HepG2 (cell line): Measurements from ENCODE around the gene MMP17. TPM values are rescaled to one million over a fixed set of nuclear protein-coding genes. Genes with fewer than 3 reads are reported as not detected.

Experiments used
- ATAC-seq: fragments of 200-7000 bp; cut with Tn5 transposase; 3 replicates; pipeline ENCODE4 v1.9.1; 2020; ENCODE audit warnings: mild to moderate bottlenecking, moderate library complexity
- BruUV-seq: library from RNA; stranded (reverse); fragments of 400-500 nt; replicated peaks from 2 replicates; lab custom pipeline; 2021; lab: Mats Ljungman, UMichigan
- CTCF ChIA-PET: fragments of 300-600 bp; formaldehyde crosslinking; extraction: SDS; loops from one replicate; lab custom pipeline; 2021; ENCODE audit warnings: low total read pairs, inconsistent platforms, low intra/inter-chr PET ratio; lab: Yijun Ruan, JAX
- POLR2A ChIA-PET: fragments of 350-600 bp; sonication (Branson Sonifier 250); formaldehyde crosslinking; loops from one replicate; lab custom pipeline; 2020; ENCODE audit warnings: antibody characterized with exemption, inconsistent platforms; lab: Yijun Ruan, JAX
- DNase-seq: peaks from one replicate; pipeline ENCODE4 v3.0.0-alpha.2; 2015; ENCODE audit warnings: low spot score
- FAIRE-seq: peaks from 3 replicates; lab custom pipeline; 2011; peaks lifted over from hg19 to GRCh38; lab: Jason Lieb, UNC
- H2AFZ ChIP-seq: one replicate; pipeline ENCODE4 v1.6.1; 2011; ENCODE audit warnings: low read length, inconsistent platforms
- H3K27ac ChIP-seq: fragments of 300-600 bp; 3 replicates; pipeline ENCODE4 v1.8.0; 2011; ENCODE audit warnings: mixed run types, mild to moderate bottlenecking, mixed read lengths, low read length, inconsistent platforms; ENCODE audit not compliant: insufficient read depth; ENCODE audit errors: extremely low read length
- H3K27me3 ChIP-seq, 2 experiments: fragments of 200-600 bp in 1 of 2; 2 replicates in 1 of 2; 3 replicates in 1 of 2; pipeline versions ENCODE4 v1.6.0 to v1.8.0; 2011; ENCODE audit warnings: low read length in 2 of 2, mild to moderate bottlenecking in 2 of 2, moderate library complexity in 2 of 2, inconsistent platforms in 1 of 2; ENCODE audit not compliant: insufficient read depth in 2 of 2, control insufficient read depth in 1 of 2
- H3K36me3 ChIP-seq, 2 experiments: fragments of 200-600 bp in 1 of 2; replicated peaks in 1 of 2; 2 replicates in 1 of 2; 3 replicates in 1 of 2; pipeline versions ENCODE4 v1.5.1 to v1.8.0; 2011; ENCODE audit warnings: low read length in 2 of 2, inconsistent platforms in 1 of 2; ENCODE audit not compliant: insufficient read depth in 2 of 2, control insufficient read depth in 1 of 2
- H3K4me1 ChIP-seq: 2 replicates; pipeline ENCODE4 v1.5.1; 2012; ENCODE audit warnings: low read length, inconsistent platforms; ENCODE audit not compliant: insufficient read depth
- H3K4me2 ChIP-seq: 2 replicates; pipeline ENCODE4 v1.6.0; 2011; ENCODE audit warnings: low read depth, low read length, inconsistent platforms
- H3K4me3 ChIP-seq, 3 experiments: fragments of 200-600 bp in 1 of 3; sonication (generic), shearing (Covaris generic) in 1 of 3; replicated peaks in 1 of 3; 2 replicates each; pipeline ENCODE4 v1.5.1; 2011 to 2016; ENCODE audit warnings: low read length in 3 of 3, inconsistent platforms in 2 of 3, low read depth in 2 of 3, mild to moderate bottlenecking in 2 of 3, control low read depth in 1 of 3, mixed read lengths in 1 of 3; ENCODE audit not compliant: insufficient read depth in 1 of 3
- H3K79me2 ChIP-seq: one replicate; pipeline ENCODE4 v1.6.1; 2011; ENCODE audit warnings: low read length, inconsistent platforms; ENCODE audit not compliant: insufficient read depth
- H3K9ac ChIP-seq: 2 replicates; pipeline ENCODE4 v1.6.0; 2011; ENCODE audit warnings: mild to moderate bottlenecking, low read depth, low read length, inconsistent platforms; ENCODE audit not compliant: insufficient read depth
- H3K9me3 ChIP-seq: 2 replicates; pipeline ENCODE4 v1.5.1; 2012; ENCODE audit warnings: mild to moderate bottlenecking, low read length
- H4K20me1 ChIP-seq: 2 replicates; pipeline ENCODE4 v1.6.0; 2011; ENCODE audit warnings: inconsistent platforms, mild to moderate bottlenecking, low read length, moderate library complexity; ENCODE audit not compliant: insufficient read depth
- GABPB1 ChIP-seq: IDR thresholded peaks from 2 replicates; pipeline ENCODE4 v1.6.1; 2016; ENCODE audit warnings: mild to moderate bottlenecking, missing genetic modification reagents, moderate library complexity, missing compliant biosample characterization
- HNRNPL ChIP-seq: fragments of 200-400 bp; formaldehyde crosslinking; IDR thresholded peaks from 2 replicates; pipeline ENCODE4 v1.6.1; 2017; ENCODE audit warnings: mild to moderate bottlenecking, low read depth, low read length
- HNRNPLL ChIP-seq: fragments of 200-400 bp; formaldehyde crosslinking; IDR thresholded peaks from 2 replicates; pipeline ENCODE4 v1.6.1; 2017; ENCODE audit warnings: mild to moderate bottlenecking, low read depth, low read length; ENCODE audit not compliant: poor library complexity, severe bottlenecking
- MTF2 ChIP-seq: sonication (generic); formaldehyde crosslinking; IDR thresholded peaks from 2 replicates; pipeline ENCODE4 v1.5.0; 2020; ENCODE audit warnings: missing genetic modification reagents, borderline replicate concordance
- PRMT3 ChIP-seq: sonication (generic); formaldehyde crosslinking; IDR thresholded peaks from 2 replicates; pipeline ENCODE4 v1.8.1; 2022; ENCODE audit warnings: low read depth, mild to moderate bottlenecking, moderate library complexity, missing genetic modification reagents, borderline replicate concordance
- ZC3H4 ChIP-seq: sonication (generic); formaldehyde crosslinking; IDR thresholded peaks from 2 replicates; pipeline ENCODE4 v1.4.0; 2020; ENCODE audit warnings: missing genetic modification reagents, borderline replicate concordance
- ZNF567 ChIP-seq: sonication (generic); formaldehyde crosslinking; IDR thresholded peaks from 2 replicates; pipeline ENCODE4 v1.8.1; 2023; ENCODE audit warnings: mild to moderate bottlenecking, missing genetic modification reagents, borderline replicate concordance
- ZNF777 ChIP-seq: sonication (generic); formaldehyde crosslinking; IDR thresholded peaks from 2 replicates; pipeline ENCODE4 v1.4.0; 2020; ENCODE audit warnings: missing genetic modification reagents
- WGBS: methylation state at CpG from one replicate; pipeline ENCODE4 v1.1.6; 2017; ENCODE audit warnings: low lambda C conversion rate; 5-methylcytosine and 5-hydroxymethylcytosine counted together
- in situ Hi-C: cut with HindIII; loops from 2 replicates; pipeline ENCODE4 v1.10.0; 2017; ENCODE audit warnings: low pct_unique_long_range_greater_than_20kb; ENCODE audit not compliant: extremely low pct_ligation_motif_present
- intact Hi-C: fragments of 100-400 bp; cut with micrococcal nuclease; formaldehyde crosslinking; loops from one replicate; pipeline ENCODE4 v1.10.0; 2022; ENCODE audit not compliant: unreplicated experiment
- polyA plus RNA-seq, 8 experiments: library from polyadenylated mRNA; depleted of rRNA in 3 of 8; stranded (reverse) in 7 of 8; unstranded in 1 of 8; fragments of >200 nt; fragmentation: Illumina TruSeq in 4 of 8; extraction: Trizol in 4 of 8; gene quantifications; 2 replicates each; pipeline versions ENCODE4 v1.2.1 to v1.2.3, GENCODE V29; 2011 to 2016; ENCODE audit warnings: low read depth in 4 of 8, missing spikeins in 1 of 8, mixed read lengths in 1 of 8; ENCODE audit not compliant: insufficient read depth in 1 of 8
- total RNA-seq, 5 experiments: library from RNA; depleted of rRNA; stranded (reverse); fragments of >200 nt; fragmentation: Illumina TruSeq; extraction: Trizol; gene quantifications; 2 replicates each; pipeline ENCODE4 v1.2.3, GENCODE V29; 2016; ENCODE audit warnings: low read depth in 1 of 5
- TF ChIP-seq, protein P1 (sequence below): sonication (generic); formaldehyde crosslinking; IDR thresholded peaks from 2 replicates; pipeline ENCODE4 v1.5.1; 2020; ENCODE audit warnings: mild to moderate bottlenecking, missing genetic modification reagents, moderate library complexity
- TF ChIP-seq, protein P2 (sequence below): sonication (generic); formaldehyde crosslinking; conservative IDR thresholded peaks from 2 replicates; pipeline ENCODE4 v1.4.0; 2020; ENCODE audit warnings: missing genetic modification reagents

Gene MMP17
- total and polyA plus RNA-seq, 2 of the 13 experiments (the other 11 are each of a cell fraction or from before 2014, with no cell fraction given), result 0.55 to 0.80 TPM

DNA sequence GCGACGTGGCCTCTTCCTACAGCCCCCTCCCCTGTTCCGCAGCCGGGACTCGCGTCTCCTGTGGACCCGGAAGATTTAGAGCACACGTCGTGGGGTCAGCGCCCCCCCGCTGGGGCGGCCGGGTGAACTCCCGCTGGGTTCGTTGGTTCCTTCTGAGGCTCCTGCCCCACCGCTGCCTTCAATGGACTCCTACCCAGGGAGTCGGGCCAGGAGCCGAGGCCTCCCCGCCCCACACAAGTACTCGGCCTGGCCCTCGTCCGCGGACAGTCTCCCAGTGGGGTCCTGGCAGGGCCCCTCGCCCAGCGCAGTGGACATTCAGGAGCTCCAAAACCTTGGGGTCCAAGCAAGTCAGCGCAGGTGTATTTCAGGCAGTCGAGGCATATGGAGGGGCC, 1.2 kb downstream of the MMP17 start:
- H4K20me1 ChIP-seq, result no peaks in the 10 kb centered on the region
- TF ChIP-seq HNRNPL (0 out of 2 replicates have a peak, but pooled peaks have one; percentile 3), GABPB1 (CRISPR knock-in tag) (0 out of 2 replicates have a peak, but pooled peaks have one; percentile 29), ZC3H4 (CRISPR knock-in tag) (no peak), PRMT3 (CRISPR knock-in tag) (no peak), ZNF777 (CRISPR knock-in tag) (peak; percentile 46; the same call in 1 of the 2 replicates), MTF2 (CRISPR knock-in tag) (peak; percentile 39; the same call in 1 of the 2 replicates), HNRNPLL (peak; percentile 3), ZNF567 (CRISPR knock-in tag) (no peak)
- TF ChIP-seq, protein P1, sequence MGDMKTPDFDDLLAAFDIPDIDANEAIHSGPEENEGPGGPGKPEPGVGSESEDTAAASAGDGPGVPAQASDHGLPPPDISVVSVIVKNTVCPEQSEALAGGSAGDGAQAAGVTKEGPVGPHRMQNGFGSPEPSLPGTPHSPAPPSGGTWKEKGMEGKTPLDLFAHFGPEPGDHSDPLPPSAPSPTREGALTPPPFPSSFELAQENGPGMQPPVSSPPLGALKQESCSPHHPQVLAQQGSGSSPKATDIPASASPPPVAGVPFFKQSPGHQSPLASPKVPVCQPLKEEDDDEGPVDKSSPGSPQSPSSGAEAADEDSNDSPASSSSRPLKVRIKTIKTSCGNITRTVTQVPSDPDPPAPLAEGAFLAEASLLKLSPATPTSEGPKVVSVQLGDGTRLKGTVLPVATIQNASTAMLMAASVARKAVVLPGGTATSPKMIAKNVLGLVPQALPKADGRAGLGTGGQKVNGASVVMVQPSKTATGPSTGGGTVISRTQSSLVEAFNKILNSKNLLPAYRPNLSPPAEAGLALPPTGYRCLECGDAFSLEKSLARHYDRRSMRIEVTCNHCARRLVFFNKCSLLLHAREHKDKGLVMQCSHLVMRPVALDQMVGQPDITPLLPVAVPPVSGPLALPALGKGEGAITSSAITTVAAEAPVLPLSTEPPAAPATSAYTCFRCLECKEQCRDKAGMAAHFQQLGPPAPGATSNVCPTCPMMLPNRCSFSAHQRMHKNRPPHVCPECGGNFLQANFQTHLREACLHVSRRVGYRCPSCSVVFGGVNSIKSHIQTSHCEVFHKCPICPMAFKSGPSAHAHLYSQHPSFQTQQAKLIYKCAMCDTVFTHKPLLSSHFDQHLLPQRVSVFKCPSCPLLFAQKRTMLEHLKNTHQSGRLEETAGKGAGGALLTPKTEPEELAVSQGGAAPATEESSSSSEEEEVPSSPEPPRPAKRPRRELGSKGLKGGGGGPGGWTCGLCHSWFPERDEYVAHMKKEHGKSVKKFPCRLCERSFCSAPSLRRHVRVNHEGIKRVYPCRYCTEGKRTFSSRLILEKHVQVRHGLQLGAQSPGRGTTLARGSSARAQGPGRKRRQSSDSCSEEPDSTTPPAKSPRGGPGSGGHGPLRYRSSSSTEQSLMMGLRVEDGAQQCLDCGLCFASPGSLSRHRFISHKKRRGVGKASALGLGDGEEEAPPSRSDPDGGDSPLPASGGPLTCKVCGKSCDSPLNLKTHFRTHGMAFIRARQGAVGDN (CRISPR knock-in tag), result peak; percentile 18; the same call in 1 of the 2 replicates
- TF ChIP-seq, protein P2, sequence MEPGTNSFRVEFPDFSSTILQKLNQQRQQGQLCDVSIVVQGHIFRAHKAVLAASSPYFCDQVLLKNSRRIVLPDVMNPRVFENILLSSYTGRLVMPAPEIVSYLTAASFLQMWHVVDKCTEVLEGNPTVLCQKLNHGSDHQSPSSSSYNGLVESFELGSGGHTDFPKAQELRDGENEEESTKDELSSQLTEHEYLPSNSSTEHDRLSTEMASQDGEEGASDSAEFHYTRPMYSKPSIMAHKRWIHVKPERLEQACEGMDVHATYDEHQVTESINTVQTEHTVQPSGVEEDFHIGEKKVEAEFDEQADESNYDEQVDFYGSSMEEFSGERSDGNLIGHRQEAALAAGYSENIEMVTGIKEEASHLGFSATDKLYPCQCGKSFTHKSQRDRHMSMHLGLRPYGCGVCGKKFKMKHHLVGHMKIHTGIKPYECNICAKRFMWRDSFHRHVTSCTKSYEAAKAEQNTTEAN (CRISPR knock-in tag), result no peak
- TF ChIP-seq, all 625 proteins: peak for 6
- Histone ChIP-seq H3K79me2 (no peaks in the 10 kb centered on the region), H3K27ac (no peak overlapping the region), H3K9me3 (no peaks in the 10 kb centered on the region), H3K9ac (no peak overlapping the region), H3K4me1 (peaks cover 56% of the 10 kb centered on the region), H3K4me3 (peak overlapping the region; percentile 49 to 73 (median 50)), H3K4me2 (peak overlapping the region; percentile 84), H2AFZ (no peak overlapping the region), H3K27me3 (peaks cover 9 to 60% of the 10 kb centered on the region in 2 experiments; a peak in 4 of 5 replicates), H3K36me3 (no peaks in the 10 kb centered on the region)
- ATAC-seq (peak; percentile 2), DNase-seq (no peak), FAIRE-seq (no peak)
- in situ Hi-C loops (loop anchor here (25.0 kb wide), 1 partner anchor 717 kb away; no protein-coding TSS in a partner anchor), intact Hi-C loops (no loop called here)
- ChIA-PET POLR2A (no interaction called here), CTCF (no interaction called here)
- BruUV-seq, result no TSS peak
- WGBS, result 10% methylated on average over 10 of the region's 27 CpGs
